HG02763 (cell line): ENCODE results near the gene GABRB1.
"Not testable (repeated sequence)": the region's sequence is repeated elsewhere in the genome, so short reads cannot be mapped to it uniquely, and the experiment has no call there.

Source experiments
- ATAC-seq: cut with Tn5 transposase; IDR thresholded peaks from one replicate; pipeline ENCODE4 v1.9.1; 2021; ENCODE audit warnings: mild to moderate bottlenecking, moderate library complexity; ENCODE audit not compliant: unreplicated experiment

Gene GABRB1

GRCh38 chr4:47378021-47378530, 346.7 kb downstream of the GABRB1 start:
- not testable (repeated sequence) for ATAC-seq

DNA sequence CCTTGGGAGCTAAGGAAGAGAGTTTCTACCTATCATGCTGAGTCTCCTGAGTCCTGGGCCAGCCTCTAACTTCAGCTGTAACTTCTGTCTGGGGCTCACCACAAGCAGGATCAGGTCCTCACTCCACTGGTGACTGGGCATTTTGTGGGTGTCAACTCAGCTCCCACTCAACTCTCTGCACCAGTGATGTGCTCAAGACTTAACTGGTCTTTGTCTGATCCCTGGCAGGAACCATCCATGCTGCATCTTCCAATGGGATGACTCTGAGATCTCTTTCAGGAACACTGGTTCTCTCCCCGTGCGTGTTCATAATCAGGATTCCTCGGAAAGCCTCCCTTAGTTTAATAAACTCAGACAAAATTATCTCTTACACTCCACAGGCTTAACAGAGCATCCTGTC, 349.8 kb downstream of the GABRB1 start:
- no peak for ATAC-seq

DNA sequence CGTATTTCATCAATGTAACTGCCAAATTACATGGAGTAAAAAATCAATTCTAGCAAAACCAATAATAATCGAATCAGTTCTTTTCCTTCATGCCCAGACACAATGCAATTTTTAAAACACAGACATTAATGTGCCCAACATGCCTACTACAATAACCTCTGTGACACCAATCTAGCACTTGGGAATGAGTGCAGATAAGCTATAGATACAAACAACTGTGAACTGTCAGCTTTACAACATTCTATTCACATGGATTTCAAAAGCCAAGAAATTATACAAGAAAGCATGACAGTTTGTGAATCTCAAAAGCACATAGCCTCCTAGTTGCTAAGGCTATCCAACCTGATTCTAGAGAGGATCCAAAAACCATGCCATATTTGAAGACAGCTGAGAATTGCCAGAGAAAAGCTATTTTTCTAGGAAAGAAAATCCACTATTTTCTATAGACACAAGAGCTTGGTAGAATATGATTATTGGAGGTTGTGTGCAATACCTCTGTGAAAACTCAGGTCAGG, 351.5 kb downstream of the GABRB1 start:
- no peak for ATAC-seq

GRCh38 chr4:47383829-47384427, 352.6 kb downstream of the GABRB1 start:
- no peak for ATAC-seq

- no peak for ATAC-seq
Observed at GRCh38 chr4:47386146-47386545, 354.8 kb downstream of the GABRB1 start.

GRCh38 chr4:47386561-47387235, 355.3 kb downstream of the GABRB1 start:
- no peak for ATAC-seq

GRCh38 chr4:47390428-47391125, 359.2 kb downstream of the GABRB1 start:
- ATAC-seq, result no peak

DNA sequence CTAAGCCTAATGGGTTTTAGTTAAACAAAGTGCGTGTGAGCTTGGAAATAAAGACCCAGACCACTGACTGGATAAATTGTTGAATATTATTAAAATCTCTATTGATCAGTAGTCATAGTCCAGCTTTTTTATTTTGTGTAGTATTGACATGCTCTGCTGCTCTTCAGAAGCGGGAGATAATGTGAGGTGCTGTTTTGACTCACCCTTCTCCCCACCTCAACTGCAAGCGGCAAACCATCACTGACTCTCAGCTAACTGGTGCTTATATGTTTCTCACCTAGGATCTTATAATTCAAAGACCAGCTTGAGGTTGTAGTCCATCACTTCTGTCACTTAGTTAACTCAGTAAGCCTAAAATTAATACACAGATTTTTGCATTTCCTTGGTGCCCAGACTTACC, 359.9 kb downstream of the GABRB1 start:
- ATAC-seq, result no peak

- ATAC-seq, result no peak
Observed at GRCh38 chr4:47406408-47406807, 375.0 kb downstream of the GABRB1 start.

GRCh38 chr4:47410271-47410670, 378.9 kb downstream of the GABRB1 start:
- ATAC-seq, result no peak

DNA sequence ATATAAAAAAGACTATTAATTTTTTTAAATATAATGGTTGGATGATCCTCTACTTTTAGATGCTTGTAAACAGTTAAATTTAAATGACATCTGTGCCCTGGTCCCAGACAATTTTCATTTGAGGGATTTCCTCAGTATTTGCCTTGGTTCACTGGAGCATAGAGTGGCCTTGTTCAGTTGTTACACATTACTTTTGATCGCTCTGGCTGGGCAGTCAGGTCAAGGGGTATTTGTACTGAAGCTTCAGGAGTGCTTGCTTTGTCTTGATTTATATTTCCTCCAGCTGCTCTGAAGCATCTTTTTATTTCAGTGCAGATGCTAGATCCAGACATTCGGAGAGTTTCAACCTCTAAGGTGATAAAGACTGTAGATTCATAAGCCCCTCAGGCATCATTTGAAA, 382.2 kb downstream of the GABRB1 start:
- no peak for ATAC-seq

DNA sequence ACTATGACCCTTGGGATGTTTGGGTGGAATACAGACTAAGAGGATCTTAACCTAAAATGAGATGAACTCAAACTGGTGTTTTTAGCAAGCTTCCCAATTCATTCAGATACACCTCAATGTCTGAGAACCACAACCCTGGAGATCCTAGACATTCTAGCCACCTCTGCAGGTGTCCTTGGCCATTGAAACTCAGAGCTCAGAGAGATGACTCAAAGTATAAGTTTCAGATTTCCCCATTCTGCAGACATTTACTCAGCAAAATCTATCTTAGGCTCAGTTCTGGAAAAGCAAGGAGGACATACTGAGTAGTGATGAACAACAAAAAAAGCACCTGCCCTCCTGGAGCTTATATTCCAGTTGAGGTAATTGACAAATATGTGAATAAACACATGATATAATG, 384.4 kb downstream of the GABRB1 start:
- ATAC-seq, result no peak

DNA sequence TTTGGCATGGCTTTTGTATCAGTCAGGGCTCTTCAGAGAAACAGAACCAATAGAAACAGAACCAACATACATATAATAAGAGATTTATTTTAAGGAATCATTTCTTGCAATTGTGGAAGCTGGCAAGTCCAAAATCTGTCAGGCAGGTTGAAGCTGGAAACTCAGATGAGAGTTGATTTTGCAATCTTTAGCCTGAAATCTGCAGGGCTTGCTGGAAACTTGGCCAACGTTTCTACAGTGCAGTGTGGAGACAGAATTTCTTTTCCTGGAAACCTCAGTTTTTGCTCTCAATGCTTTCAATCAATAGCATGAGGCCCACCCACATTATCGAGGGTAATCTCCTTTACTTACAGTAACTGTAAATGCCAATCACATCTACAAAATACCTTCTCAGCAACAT, 386.8 kb downstream of the GABRB1 start:
- no peak for ATAC-seq

GRCh38 chr4:47419296-47419695, 387.9 kb downstream of the GABRB1 start:
- ATAC-seq, result no peak

GRCh38 chr4:47425628-47426027, 394.3 kb downstream of the GABRB1 start:
- ATAC-seq, result no peak

DNA sequence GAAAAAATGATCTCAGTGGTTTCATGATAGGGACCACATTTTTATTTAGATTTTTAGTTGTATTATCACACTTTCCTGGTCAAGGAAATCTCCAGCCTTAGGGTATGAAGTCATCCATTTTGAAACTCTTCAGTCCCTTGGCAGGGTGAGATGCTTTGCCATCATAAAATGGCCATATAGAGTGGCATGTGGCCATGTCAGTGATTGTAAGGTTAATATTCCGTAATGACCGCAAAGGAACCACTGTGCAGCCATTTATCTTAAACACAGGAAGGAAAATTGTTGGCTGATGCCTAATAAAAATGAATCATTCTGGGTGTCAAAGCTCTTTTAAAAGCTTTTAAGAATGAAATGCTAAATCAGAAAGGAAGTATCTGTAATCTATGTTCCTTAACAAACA, 396.6 kb downstream of the GABRB1 start:
- ATAC-seq, result no peak

GRCh38 chr4:47432749-47433148, 401.4 kb downstream of the GABRB1 start:
- ATAC-seq, result no peak

DNA sequence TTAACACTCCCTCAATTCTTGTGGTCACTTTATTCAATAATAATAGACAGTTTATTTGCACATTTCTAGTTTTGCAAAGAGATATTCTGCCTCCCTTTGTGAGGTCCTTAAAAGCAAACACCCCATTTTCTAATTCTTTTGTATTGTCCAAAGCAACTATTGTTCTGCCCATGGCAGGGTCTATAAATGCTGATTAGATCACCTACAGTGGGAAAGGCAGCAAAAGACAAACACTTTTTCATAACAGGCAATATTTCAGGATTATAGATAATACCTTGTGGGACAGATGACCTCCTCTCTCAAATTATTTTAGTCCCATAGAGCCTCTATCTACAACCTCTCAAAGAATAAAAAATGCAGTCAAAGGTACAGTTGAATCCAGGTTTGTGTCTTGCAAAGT, 403.6 kb downstream of the GABRB1 start:
- ATAC-seq, result no peak

GRCh38 chr4:47442980-47443379, 411.6 kb downstream of the GABRB1 start:
- ATAC-seq, result peak; percentile 60

DNA sequence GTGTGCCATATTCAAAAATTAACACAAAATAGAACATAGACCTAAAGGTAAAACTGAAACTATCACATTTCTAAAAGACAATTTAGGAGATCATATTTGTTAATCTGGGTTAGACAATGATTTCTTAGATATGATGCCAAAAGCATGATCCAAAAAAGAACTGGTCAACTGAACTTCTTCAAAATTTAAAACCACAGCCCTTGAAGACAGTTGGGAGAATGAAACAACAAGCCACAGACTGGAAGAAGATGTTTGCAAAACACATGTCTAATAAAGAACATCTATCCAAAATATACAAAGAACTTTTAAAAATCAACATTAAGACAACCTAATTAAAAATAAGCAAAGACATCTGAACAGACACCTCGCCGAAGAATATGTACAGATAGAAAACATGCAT, 412.7 kb downstream of the GABRB1 start:
- ATAC-seq, result no peak

- ATAC-seq, result no peak
Observed at GRCh38 chr4:47451657-47452056, 420.3 kb downstream of the GABRB1 start.

DNA sequence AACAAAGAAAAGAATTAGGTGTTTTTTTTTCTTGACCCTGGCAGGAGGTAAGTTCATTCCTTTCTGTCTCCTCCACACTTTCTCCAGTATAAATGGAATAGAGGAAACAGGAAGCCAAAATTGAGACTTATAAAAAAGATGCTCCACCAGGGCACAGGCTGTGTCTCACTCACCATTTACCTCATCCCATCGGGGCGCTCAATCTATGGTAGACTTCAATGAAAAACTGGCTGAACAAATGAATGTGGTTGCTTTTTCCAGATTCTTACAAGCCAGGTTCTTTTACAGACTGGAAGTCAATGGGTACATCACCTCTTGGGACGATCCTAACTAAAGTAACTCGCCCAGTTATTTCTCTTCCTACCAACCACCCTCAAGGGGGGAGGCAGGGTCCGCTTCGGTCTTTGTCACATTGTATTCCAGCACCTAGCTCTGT, 431.4 kb downstream of the GABRB1 start:
- peak; percentile 30 for ATAC-seq
